Stomach (tissue), 4 donors: ENCODE measurements around the gene KRTAP10-6.

Experiments
- CTCF ChIP-seq, 7 experiments: fragments of 450-650 bp in 4 of 7; fragments of 200-600 bp in 3 of 7; sonication (generic) in 3 of 7; IDR thresholded peaks; one replicate each; pipeline ENCODE4 v1.5.1; 2016 to 2019; ENCODE audit warnings: antibody characterized with exemption in 7 of 7, control low read depth in 2 of 7, mild to moderate bottlenecking in 1 of 7
- EP300 ChIP-seq: sonication (generic); formaldehyde crosslinking; IDR thresholded peaks from one replicate; pipeline ENCODE4 v1.6.1; 2017; ENCODE audit warnings: antibody characterized with exemption
- POLR2A ChIP-seq, 4 donors: fragments of 450-650 bp; IDR thresholded peaks; one replicate each; pipeline ENCODE4 v1.6.1; 2016; ENCODE audit warnings: antibody characterized with exemption in 4 of 4, control low read depth in 2 of 4, mild to moderate bottlenecking in 1 of 4, moderate library complexity in 1 of 4
- POLR2AphosphoS5 ChIP-seq, 3 donors: sonication (generic); formaldehyde crosslinking; IDR thresholded peaks; one replicate each; pipeline ENCODE4 v1.6.1; 2016; ENCODE audit warnings: antibody characterized with exemption in 3 of 3

- TF ChIP-seq CTCF (IDR thresholded peaks at IDR 0.05): no peak
- TF ChIP-seq EP300: no peak
- TF ChIP-seq POLR2A (IDR thresholded peaks at IDR 0.05): no peak
- no peak for TF ChIP-seq POLR2AphosphoS5 (IDR thresholded peaks at IDR 0.05)
These were observed 35.4 kb downstream of the KRTAP10-6 start for GRCh38 chr21:44556879-44557278.
